HG03520 (cell line): ENCODE results near the gene PLA2G6.
"Not testable (repeated sequence)": the region's sequence is repeated elsewhere in the genome, so short reads cannot be mapped to it uniquely, and the experiment has no call there.

ENCODE experiments used
- ATAC-seq: cut with Tn5 transposase; IDR thresholded peaks from one replicate; pipeline ENCODE4 v1.9.1; 2021; ENCODE audit warnings: mild to moderate bottlenecking, moderate library complexity; ENCODE audit not compliant: unreplicated experiment

PLA2G6 gene

GRCh38 chr22:38170469-38170868 lies 11.2 kb downstream of the PLA2G6 start:
- no peak for ATAC-seq

- no peak for ATAC-seq
Observed at GRCh38 chr22:38169116-38169515, 12.5 kb downstream of the PLA2G6 start.

- ATAC-seq, result no peak
Observed at GRCh38 chr22:38167988-38168407, 13.6 kb downstream of the PLA2G6 start.

GRCh38 chr22:38165922-38166593 lies 15.6 kb downstream of the PLA2G6 start:
- no peak for ATAC-seq

- ATAC-seq, result no peak
Observed at GRCh38 chr22:38164551-38164918, 17.1 kb downstream of the PLA2G6 start.

GRCh38 chr22:38163844-38164550 lies 17.6 kb downstream of the PLA2G6 start:
- no peak for ATAC-seq

GRCh38 chr22:38162881-38163843 lies 18.5 kb downstream of the PLA2G6 start:
- ATAC-seq, result no peak

- ATAC-seq, result no peak
Observed at GRCh38 chr22:38155703-38156102, 25.9 kb downstream of the PLA2G6 start.

- ATAC-seq, result not testable (repeated sequence)
Observed at GRCh38 chr22:38154563-38154915, 27.1 kb downstream of the PLA2G6 start.

- no peak for ATAC-seq
Observed at GRCh38 chr22:38153821-38154562, 27.6 kb downstream of the PLA2G6 start.

- ATAC-seq, result no peak
Observed at GRCh38 chr22:38151126-38151500, 30.5 kb downstream of the PLA2G6 start.

GRCh38 chr22:38148245-38148644 lies 33.4 kb downstream of the PLA2G6 start:
- no peak for ATAC-seq

GRCh38 chr22:38146166-38146565 lies 35.5 kb downstream of the PLA2G6 start:
- ATAC-seq, result not testable (repeated sequence)

- no peak for ATAC-seq
Observed at GRCh38 chr22:38144025-38144405, 37.6 kb downstream of the PLA2G6 start.

GRCh38 chr22:38142606-38143005 lies 39.0 kb downstream of the PLA2G6 start:
- no peak for ATAC-seq

- ATAC-seq, result no peak
Observed at GRCh38 chr22:38141217-38141973, 40.2 kb downstream of the PLA2G6 start.

GRCh38 chr22:38139901-38140300 lies 41.7 kb downstream of the PLA2G6 start:
- ATAC-seq, result no peak

- no peak for ATAC-seq
Observed at GRCh38 chr22:38138961-38139360, 42.7 kb downstream of the PLA2G6 start.

GRCh38 chr22:38137876-38138687 lies 43.5 kb downstream of the PLA2G6 start:
- ATAC-seq, result no peak
